B cell (primary cell): Measurements from ENCODE around the gene RAD23A.
"Not testable (repeated sequence)": the region's sequence is repeated elsewhere in the genome, so short reads cannot be mapped to it uniquely, and the experiment has no call there.

Experiments used
- CTCF ChIP-seq: fragments of 200-600 bp; IDR thresholded peaks from one replicate; pipeline ENCODE4 v1.8.0; 2022; ENCODE audit warnings: antibody characterized with exemption, mild to moderate bottlenecking
- EZH2 ChIP-seq: IDR thresholded peaks from 2 replicates; pipeline ENCODE4 v1.6.1; 2012; ENCODE audit warnings: borderline replicate concordance, low read depth, mild to moderate bottlenecking, moderate library complexity, low read length; ENCODE audit not compliant: insufficient read depth, poor library complexity, severe bottlenecking

GRCh38 chr19:12952050-12952449 is 6.4 kb downstream of the RAD23A start:
- not testable (repeated sequence) for TF ChIP-seq CTCF, EZH2
